Amniotic stem cell (primary cell): Measurements from ENCODE around the gene NRXN3.

Source experiments
- DNase-seq: peaks from one replicate; lab custom pipeline; 2025; lab: John Stamatoyannopoulos, UW

Gene NRXN3

DNA sequence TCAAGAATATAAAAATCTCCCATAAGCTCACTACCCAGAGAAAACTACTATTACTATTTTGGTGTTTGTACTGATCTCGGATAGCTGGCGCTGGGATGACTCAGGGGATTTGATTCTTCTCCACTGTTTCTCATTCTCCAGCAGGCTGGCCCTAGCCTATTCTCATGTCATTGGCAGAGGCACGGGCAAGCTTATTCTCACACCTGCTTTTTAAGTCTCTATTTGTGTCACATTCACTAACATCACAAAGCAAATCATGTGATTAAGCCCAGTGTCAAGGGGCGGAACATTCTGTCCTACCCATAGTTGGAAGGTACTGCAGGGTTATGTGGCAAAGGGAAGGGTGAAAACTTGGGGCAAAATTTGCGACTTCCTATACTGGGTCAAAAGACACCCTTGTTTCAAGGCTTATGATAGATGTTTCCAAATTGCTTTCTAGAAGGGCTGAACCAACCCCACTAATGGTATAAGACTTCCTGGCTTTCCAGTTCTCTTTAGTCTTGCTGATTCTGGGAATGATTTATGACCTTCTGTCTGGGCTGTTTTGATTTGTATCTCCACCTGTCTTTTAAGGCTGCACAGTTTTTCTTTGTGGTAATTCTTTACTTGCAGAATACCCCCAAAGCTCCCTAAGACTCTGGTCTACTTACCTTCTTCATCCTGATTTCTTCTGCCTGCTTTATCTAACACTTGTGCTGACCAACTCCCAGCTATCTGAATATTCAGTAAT, 406.4 kb downstream of the NRXN3 start:
- DNase-seq: no peak

DNA sequence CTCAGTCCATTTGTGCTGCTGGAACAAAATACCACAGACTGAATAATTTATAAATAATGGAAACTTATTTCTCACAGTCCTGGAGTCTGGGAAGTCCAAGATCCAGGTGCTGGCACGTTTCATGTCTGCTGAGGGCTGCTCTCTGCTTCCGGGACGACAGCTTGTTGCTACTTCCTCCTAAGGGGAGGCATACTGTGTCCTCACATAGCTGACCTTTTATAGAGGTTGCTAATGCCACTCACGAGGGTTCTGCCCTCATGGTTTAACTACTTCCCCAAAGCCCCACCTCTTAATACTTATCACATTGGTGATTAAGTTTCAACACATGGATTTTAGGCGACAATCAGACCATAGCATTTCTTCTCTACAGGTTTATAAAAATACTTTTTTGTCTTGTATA, 411.1 kb downstream of the NRXN3 start:
- no peak for DNase-seq

DNA sequence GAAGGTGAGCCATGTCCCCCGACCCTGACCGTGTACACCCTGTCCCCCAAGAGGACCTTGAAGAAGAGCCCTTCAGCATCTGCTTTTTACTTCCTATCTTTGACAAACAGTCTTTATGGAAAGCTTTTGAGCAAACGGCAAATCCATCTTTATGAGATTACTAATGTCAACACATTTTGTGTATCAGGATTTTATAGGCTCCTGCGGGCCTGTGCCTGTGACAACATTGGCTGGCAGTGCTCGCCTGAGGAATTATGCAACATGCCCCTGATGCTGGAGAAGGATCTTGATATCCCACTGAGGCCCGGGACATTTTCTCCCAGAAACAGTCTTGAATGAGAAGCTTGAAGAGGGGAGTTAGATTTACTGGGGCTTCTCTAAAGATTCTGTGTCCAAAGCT, 416.5 kb downstream of the NRXN3 start:
- DNase-seq: no peak

DNA sequence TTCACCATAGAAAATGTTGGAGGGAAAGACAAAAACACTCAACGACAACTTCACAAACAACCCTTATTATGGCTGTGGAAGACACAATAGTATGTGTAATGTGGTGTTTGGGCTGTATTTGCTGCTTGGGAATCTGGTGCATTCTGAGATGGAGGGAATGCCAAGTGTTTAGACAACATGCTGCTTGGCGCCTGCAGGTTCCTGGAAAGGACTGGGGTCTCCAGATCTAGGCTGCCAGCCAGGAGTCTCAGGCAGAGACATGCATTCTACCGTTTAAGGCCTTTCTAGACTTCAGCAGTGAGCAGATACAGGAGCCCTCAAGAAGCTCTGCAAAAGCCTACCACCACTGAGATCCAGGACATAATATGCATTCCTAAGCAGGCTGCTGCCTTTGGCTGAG, 418.7 kb downstream of the NRXN3 start:
- no peak for DNase-seq

DNA sequence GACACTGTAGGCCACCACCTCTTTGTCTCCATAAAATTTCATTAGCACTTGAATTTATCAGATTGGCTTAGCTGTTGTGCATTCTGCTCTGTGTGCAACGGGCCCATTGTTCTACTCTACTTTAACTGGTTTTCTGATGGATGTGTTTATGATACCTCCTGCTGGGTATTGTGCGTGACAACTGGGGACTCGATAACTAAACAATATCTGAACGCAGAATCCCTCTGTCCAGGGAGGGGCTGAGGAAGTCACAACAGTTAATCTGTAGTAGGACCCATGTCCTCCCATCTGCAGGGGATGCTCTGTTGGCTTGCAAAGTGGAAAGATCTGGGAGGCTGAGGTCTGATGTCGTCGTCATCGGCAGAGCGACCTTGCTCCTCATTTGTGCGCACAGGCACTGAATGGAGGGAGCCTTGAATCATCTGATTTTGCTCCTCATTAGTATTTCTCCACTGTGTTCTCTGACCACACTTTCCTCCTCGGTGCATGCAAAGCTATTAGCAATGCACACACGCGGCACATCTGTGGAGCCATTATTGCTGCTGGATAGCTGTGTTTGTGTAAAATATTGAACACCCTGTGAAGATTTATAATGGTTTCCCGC, 422.5 kb downstream of the NRXN3 start:
- no peak for DNase-seq

DNA sequence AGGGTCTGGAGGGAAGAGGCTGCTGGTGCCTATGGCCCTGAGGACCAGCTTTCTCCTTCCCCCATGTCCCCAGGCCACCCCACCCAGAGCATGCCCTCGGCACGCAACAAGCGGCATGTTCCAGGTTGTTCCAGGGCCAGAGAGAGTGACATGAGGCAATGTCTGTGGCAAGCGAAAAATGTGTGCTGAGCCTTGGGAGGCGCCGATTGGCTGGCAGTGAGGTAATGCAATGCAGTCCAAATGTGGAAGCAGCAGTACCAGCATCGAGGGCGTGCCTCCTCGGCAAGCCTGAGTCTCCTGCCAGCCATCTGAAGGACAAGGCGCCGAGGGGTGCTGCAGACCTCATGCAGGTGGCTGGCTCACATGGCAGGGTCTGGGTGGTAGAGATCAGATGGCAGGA, 423.8 kb downstream of the NRXN3 start:
- DNase-seq: no peak

DNA sequence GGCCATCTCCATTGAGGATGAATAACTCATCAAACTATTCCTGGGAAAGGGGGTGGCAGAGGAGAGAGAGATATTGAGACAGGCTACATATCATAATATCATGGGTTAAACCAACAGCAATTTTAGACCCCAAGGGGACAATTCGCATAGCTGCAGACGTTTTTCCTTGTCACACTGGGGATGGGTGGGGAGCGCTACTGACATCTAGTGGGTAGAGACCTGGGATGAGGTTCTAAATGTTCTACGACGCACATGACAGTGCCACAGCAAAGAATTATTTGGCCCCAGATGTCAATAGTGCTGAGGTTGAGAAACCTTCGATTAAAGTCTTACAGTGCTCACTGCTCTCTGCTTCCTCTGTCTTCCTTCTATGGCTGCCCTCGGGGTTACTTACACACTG, 425.6 kb downstream of the NRXN3 start:
- DNase-seq: no peak

DNA sequence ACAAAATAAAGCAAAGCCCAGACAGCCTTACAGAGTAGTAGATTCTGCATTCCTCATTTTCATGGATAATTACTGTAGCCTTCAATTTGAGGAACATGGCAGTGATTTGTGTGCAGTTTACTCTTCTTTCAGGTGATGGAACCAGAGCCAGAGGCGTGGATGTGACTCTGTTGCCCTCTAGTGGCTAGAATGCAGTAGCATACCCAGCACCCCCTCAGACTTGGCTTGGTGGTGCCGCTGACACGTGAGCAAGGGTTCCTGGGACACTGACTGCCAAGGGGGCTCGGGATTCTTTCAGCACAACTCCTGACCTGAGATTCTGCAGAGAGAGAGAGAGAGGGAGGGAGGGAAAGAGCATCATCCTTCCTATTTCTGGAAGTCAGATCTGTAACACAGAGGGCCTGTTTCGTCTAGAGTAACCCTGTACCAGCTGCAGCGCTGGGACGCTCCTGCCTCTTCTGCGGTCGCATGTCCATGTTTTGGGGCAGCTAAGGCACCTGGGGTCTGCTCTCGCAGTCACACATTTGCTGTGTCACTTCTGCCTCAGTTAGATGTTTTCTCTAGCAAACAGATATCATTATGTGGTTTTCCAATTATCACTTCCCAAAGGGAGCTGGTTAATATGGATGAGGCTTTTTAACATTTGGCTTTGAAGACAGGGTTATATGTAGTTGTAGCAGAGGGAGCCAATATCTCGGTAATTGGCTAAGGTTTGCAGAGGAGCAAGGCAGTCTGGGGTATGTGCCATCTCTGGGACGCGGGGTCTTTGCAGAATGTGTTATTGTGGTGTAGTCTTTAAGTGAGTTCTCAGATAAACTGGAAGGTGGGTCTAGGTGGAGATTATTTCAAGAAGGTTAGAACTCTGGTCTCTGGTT, 428.1 kb downstream of the NRXN3 start:
- DNase-seq: no peak

DNA sequence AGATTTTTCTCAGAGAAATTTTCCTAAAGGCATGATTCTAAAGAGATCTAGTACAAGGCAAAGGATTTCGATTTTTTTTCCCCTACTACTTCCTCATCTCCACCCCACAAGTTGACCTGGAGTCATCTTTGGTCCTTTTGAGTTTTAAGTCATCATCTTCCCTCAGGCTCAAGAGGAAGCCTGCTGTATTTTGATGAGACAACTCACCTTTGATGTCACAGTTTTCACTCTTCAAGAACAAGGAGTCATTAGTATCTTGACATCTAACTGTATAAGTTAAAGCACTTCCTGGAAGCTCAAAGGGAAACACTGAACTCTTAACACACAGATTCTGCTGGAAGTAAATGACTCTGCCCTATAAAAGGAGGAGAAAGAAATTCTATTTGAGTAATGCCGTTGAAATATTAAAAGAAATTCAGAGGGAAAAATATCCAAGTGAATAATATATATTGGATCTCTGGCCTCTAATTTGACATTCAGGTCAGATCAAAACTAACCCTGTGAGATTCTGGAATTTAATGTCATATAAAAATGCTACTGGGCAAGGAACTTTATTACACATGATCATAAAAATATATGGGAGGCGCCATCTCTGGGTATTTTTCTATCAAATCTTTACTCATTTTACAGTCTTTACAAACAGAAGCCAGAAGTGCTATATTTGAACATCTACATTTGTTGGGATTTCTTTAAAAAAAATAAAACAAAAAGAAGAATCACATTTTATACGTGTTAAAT, 435.0 kb downstream of the NRXN3 start:
- no peak for DNase-seq

DNA sequence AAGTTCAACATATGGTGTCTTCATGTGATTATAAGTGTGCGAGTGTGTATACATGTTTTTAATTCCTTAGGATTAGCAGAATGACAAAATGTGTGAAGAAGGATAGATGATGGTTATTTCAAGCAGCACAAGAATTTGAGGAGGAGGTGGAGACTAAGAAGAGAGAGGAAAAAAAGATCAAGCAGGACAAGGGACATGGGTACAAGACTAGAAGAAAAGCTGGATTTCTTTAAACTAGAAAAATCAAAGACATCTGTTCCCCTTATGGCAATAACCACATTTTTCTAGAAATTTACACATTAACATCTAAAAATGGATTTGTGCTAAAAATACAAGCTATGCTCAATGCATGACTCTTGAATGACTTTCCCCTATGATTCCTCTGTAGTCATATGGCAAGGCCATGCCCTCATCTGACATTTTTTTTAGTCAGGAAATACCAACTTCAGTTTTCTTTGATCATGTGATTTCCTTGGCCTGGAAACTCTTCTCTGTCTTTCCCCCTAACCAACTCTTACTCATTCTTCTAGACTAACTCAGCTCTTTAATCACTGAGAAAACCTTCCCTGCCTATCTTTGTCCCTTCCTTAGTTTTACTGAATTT, 435.8 kb downstream of the NRXN3 start:
- peak; percentile 78 for DNase-seq

DNA sequence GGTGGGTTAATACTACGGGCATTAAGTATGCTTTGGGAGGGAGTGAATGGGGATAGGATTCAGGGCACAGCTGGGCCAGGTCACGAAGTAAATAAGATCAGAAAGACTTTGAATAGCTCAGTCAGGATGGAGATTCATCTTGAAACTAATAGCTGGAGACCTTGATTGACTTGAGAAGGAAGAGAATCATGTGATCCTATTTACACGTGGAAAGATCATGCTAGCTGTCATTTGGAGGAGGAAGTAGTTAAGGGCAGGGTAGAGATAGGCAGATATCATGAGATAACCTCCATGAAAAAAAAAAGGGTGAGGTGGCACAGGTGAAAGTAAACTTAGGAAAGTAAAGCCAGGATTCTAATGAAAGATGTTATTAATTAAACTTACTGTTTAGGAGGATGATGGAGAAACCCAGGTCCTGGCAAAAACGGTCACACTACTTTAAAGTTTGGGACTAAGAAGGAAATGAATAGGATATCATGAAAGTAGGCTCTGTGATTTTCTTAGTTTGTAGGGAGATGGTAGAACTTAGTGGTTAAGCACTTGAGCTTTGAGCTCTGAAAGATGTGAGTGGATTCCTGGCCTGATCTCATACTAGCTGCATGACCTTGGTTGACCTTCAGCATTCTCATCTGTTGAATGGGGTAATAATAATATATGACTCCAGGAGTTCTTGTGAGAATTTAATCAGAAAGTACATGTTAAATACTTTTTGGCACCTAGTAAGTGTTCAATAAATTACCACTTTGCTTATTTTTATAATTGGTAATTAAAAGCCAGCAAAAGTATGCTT, 439.0 kb downstream of the NRXN3 start:
- no peak for DNase-seq

DNA sequence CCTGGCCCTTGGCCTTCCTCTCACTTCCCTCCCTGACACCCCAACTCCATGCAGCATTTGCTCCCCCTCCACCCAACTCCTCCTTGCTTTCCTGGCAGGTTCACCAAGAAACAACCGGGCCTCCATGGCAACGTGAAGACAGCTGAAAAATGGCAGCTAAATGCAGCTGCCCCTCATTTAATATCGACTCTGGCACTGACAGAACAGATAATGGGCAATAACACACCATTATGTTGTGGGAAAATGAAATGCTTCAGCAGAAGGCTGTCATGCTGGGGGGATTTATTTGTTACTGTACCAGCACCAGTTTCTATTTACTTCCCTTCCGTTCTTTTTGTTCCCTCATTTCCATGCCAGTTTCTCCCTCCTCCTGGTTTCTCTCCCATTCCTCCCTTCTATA, 440.8 kb downstream of the NRXN3 start:
- no peak for DNase-seq

DNA sequence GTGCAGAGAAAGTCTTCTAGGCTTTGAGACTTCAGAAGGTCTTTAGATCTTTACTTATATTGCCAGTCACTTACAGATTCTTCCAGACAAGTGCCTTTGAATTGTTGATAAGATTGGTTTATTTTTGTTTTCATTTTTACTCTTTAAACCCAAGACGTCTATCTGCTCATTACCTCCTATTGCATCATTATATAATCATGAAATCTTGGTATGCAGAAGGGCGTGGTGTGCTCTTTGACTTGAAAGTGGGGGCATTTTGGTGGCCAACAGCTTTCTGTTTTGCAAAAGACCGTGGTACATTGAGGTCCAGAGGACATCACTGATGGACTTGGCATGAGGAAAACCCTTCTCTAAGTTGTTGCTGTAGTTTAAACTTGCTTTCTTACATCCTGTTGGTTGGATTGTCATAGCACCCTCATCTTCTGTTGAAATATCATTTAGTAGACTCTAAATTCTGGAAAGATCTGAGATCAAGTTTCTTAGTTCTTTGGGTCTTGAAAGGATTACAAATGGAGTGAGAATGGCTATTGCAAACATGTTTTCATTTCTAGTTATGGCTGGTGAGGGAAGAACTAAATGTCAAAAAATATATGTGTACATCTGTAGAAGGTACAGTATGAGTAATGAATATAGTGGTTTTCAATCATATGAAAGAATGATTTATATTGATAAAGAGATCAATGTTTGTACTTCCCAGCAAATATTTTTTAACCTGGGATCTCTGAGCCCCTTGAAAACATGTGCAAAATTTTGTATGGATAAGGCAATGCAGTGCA, 441.8 kb downstream of the NRXN3 start:
- no peak for DNase-seq

DNA sequence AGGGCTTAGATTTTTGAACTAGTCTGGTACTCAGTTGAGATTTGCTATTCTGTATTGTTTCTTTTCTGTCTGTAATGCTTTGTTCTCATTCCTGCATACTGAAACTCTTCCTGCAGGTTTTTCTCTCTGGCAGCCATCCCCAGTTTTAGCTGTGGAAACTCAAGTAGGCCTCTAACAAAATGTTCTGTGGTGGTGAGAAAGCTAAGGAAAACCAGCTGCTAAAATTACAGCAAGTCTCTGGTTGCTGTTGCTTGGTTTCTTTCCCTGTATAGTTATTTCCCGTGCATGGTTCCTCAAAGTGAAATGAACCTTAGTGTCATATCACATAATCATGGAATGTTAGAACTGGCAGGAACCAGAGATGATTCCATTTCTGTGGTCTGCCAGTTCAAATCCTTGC, 442.5 kb downstream of the NRXN3 start:
- no peak for DNase-seq

DNA sequence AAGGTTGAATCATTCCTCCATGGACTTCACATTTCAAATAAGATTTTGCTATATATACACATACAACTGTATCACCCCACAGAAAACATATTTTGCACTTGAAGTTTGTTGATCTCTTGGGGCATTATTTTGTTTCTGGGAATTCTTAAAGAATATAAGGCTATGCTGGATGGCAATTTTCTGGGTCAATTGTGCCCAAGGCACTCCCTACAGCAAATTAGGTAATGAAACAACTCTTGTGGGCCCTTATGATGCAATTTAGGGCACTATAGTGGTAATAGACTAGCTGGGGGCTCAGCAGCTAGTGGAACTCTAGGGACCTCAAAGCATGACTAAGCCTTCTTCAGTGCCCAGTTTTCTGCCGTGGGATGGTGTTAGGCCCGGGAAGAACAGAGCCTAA, 444.4 kb downstream of the NRXN3 start:
- DNase-seq: no peak

DNA sequence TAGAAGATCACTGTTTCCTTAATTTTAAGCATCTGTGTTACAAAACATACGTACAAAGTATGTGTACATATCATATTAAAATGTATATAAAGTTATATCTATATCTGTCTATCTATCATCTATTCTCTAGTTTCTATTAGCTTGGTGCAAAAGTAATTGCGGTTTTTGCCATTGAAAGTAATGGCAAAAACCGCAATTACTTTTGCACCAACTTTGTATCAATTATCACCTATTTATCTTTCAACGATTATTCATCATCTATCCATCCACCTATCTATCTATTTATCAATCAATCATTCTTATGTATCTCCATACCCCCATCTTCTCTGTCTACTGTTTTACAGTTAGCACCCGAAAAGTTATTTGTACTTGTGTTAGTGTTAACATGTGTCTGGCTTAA, 447.6 kb downstream of the NRXN3 start:
- DNase-seq: no peak

DNA sequence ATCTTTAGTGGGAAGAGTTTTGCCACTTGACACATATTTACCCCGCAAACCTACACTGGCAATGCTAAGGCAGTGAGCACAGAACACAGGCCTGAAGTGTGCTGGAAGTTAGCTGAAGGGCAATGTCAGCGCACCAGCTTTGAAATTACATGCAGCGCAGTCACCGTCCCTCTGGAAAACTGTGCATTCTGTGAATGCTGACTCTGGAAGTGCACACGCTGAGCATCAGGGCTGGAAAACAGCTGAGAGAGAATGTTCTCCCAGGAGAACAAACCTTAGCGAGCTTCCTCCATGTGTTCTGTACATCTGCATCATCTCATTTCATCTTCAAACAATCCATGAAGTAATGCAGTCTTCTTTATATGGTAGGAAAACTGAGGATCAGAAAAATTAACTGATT, 448.2 kb downstream of the NRXN3 start:
- no peak for DNase-seq

DNA sequence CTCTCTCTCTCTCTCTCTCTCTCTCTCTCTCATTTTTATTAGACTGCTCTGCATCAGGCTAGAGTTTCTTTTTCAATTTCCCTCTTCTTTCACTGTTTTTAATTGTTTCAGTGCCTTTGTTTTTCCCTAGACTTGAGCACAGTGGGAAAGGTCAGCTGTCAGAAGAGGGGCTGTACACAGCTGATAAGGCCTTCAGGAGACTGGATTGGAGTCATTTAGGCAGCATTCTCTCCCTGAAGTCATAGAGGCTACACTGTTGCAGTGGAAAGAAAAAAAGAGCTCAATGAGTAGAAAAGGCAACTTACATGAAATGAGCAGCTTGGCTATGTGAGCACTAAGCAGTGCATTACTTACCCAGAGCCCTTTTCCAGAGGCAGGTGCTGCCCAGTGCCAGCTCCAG, 456.9 kb downstream of the NRXN3 start:
- DNase-seq: no peak

DNA sequence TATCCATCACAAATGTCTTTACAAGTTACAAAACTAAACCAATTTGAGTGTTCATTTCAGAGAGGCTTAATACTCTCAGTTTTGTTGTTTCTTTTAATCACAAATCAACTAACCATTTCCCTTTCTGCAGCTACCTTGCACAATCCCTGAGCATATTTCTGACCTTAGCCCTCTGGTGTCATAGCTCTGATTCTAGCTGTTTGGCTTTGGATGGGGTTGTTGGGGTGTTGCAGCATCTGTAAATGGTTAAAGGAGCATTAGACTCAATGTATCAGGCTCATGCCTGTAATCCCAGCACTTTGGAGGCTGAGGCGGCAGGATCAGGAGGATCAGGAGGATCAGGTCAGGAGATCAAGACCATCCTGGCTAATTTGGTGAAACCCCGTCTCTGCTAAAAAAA, 461.4 kb downstream of the NRXN3 start:
- DNase-seq: no peak

DNA sequence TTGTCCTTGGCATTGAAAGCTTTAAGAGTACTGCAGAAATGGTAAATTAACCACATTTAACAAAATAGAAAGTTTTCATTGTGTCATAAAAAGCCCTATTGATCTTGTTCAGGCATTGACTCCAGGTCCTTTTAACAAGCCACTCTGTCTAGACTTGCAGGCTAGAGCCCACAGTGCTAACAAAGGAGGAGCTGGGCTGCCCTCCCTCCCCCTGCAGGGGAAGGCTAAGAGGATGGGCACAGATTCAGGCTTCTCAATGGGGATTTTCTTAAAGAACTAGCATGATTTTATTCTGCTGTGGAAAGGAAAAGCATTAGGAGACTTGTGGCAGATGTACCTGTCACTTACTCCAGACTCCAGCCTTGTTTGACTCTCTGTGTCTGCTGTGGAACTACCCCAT, 463.6 kb downstream of the NRXN3 start:
- DNase-seq: no peak
